H1 (cell line): ENCODE measurements around the gene MAPK8IP3. TPM values are rescaled to one million over a fixed set of nuclear protein-coding genes. Genes with fewer than 3 reads are reported as not detected.

ENCODE experiments used
- CTCF ChIA-PET: fragments of 300-600 bp; sonication (Branson Sonifier 250); formaldehyde crosslinking; loops from one replicate; lab custom pipeline; 2021; ENCODE audit not compliant: partially characterized antibody; lab: Charles Lee
- POLR2A ChIA-PET: fragments of 300-600 bp; sonication (Branson Sonifier 250); formaldehyde crosslinking; loops from one replicate; lab custom pipeline; 2021; ENCODE audit warnings: inconsistent platforms; ENCODE audit not compliant: partially characterized antibody; lab: Charles Lee
- DNase-seq, 2 experiments: peaks; one replicate each; pipeline versions ENCODE4 v3.0.0 to v3.0.0-alpha.2; 2010 to 2022; ENCODE audit warnings: low spot score in 2 of 2, low read depth in 1 of 2, mixed read lengths in 1 of 2
- FAIRE-seq: peaks from 2 replicates; lab custom pipeline; 2011; peaks lifted over from hg19 to GRCh38; lab: Jason Lieb, UNC
- H2AFZ ChIP-seq: 2 replicates; pipeline ENCODE4 v1.8.1; 2012; ENCODE audit warnings: low read length, inconsistent platforms
- H2AK5ac ChIP-seq: 2 replicates; pipeline ENCODE4 v1.6.1; 2013; ENCODE audit warnings: low read depth, low read length
- H2BK120ac ChIP-seq: replicated peaks from 2 replicates; pipeline ENCODE3; 2013; ENCODE audit warnings: low read depth, low read length, inconsistent platforms
- H2BK12ac ChIP-seq: 2 replicates; pipeline ENCODE4 v1.6.1; 2013; ENCODE audit warnings: low read depth, low read length
- H2BK15ac ChIP-seq: 2 replicates; pipeline ENCODE4 v1.6.1; 2013; ENCODE audit warnings: low read length
- H2BK20ac ChIP-seq: 2 replicates; pipeline ENCODE4 v1.6.1; 2013; ENCODE audit warnings: low read length
- H2BK5ac ChIP-seq: 2 replicates; pipeline ENCODE4 v1.6.1; 2013; ENCODE audit warnings: low read depth, low read length
- H3K14ac ChIP-seq: 2 replicates; pipeline ENCODE4 v1.6.1; 2013; ENCODE audit warnings: inconsistent platforms; ENCODE audit not compliant: insufficient read length
- H3K18ac ChIP-seq: 2 replicates; pipeline ENCODE4 v1.6.1; 2013; ENCODE audit warnings: low read length; ENCODE audit errors: extremely low read depth
- H3K23ac ChIP-seq: 2 replicates; pipeline ENCODE4 v1.6.1; 2013; ENCODE audit warnings: inconsistent platforms; ENCODE audit not compliant: insufficient read length
- H3K23me2 ChIP-seq: 2 replicates; pipeline ENCODE4 v1.6.1; 2013; ENCODE audit warnings: low read depth, low read length
- H3K27ac ChIP-seq: 2 replicates; pipeline ENCODE4 v1.6.1; 2011; ENCODE audit warnings: low read depth, low read length, inconsistent platforms
- H3K27me3 ChIP-seq, 4 experiments: replicated peaks in 1 of 4; 1 replicate in 1 of 4; 2 replicates in 3 of 4; pipeline versions ENCODE4 v1.6.1 to v1.8.1; 2011 to 2013; ENCODE audit warnings: low read length in 3 of 4, mild to moderate bottlenecking in 3 of 4, inconsistent platforms in 2 of 4, mixed read lengths in 2 of 4, moderate library complexity in 1 of 4; ENCODE audit not compliant: control insufficient read depth in 3 of 4, insufficient read depth in 3 of 4; ENCODE audit errors: extremely low read depth in 1 of 4
- H3K36me3 ChIP-seq, 4 experiments: 2 replicates each; pipeline versions ENCODE4 v1.6.1 to v1.8.1; 2011 to 2013; ENCODE audit warnings: mild to moderate bottlenecking in 4 of 4, low read length in 3 of 4, moderate library complexity in 2 of 4, control low read depth in 1 of 4, inconsistent platforms in 1 of 4; ENCODE audit not compliant: insufficient read depth in 4 of 4, control insufficient read depth in 2 of 4
- H3K4ac ChIP-seq: replicated peaks from 2 replicates; pipeline ENCODE3; 2013; ENCODE audit warnings: low read length, low read depth, mixed read lengths, inconsistent platforms; ENCODE audit not compliant: insufficient read length
- H3K4me1 ChIP-seq, 4 experiments: replicated peaks in 1 of 4; 1 replicate in 1 of 4; 2 replicates in 3 of 4; pipeline versions ENCODE4 v1.6.1 to v1.8.1; 2011 to 2013; ENCODE audit warnings: low read length in 3 of 4, inconsistent platforms in 2 of 4, mixed read lengths in 1 of 4; ENCODE audit not compliant: insufficient read depth in 4 of 4, control insufficient read depth in 3 of 4
- H3K4me2 ChIP-seq, 2 experiments: 2 replicates each; pipeline versions ENCODE4 v1.6.1 to v1.8.1; 2011 to 2013; ENCODE audit warnings: low read depth in 2 of 2, low read length in 2 of 2, control low read depth in 1 of 2, inconsistent platforms in 1 of 2, mild to moderate bottlenecking in 1 of 2; ENCODE audit not compliant: insufficient read depth in 1 of 2
- H3K4me3 ChIP-seq, 4 experiments: fragments of 200-600, 300-600 bp in 1 of 4; sonication (generic), shearing (Covaris generic), sonication (Bioruptor Twin) in 1 of 4; 2 replicates each; pipeline versions ENCODE4 v1.5.1 to v1.8.1; 2011 to 2016; ENCODE audit warnings: low read length in 4 of 4, low read depth in 3 of 4, control low read depth in 2 of 4, inconsistent platforms in 2 of 4, mild to moderate bottlenecking in 2 of 4, mixed read lengths in 1 of 4, moderate library complexity in 1 of 4; ENCODE audit not compliant: insufficient read depth in 2 of 4; ENCODE audit errors: extremely low read depth in 1 of 4
- H3K56ac ChIP-seq: replicated peaks from 2 replicates; pipeline ENCODE3; 2013; ENCODE audit warnings: low read depth, mild to moderate bottlenecking, mixed read lengths, low read length, inconsistent platforms; ENCODE audit not compliant: insufficient read length
- H3K79me1 ChIP-seq: 2 replicates; pipeline ENCODE4 v1.6.1; 2013; ENCODE audit warnings: low read depth, low read length, control low read depth
- H3K79me2 ChIP-seq, 2 experiments: 2 replicates each; pipeline versions ENCODE4 v1.6.1 to v1.8.1; 2012 to 2013; ENCODE audit warnings: low read length in 2 of 2, mild to moderate bottlenecking in 2 of 2, inconsistent platforms in 1 of 2; ENCODE audit not compliant: insufficient read depth in 2 of 2, control insufficient read depth in 1 of 2
- H3K9ac ChIP-seq, 4 experiments: replicated peaks in 1 of 4; 1 replicate in 1 of 4; 2 replicates in 3 of 4; pipeline versions ENCODE4 v1.6.1 to v1.8.1; 2011 to 2013; ENCODE audit warnings: low read depth in 3 of 4, low read length in 3 of 4, control low read depth in 2 of 4, mild to moderate bottlenecking in 2 of 4, moderate library complexity in 2 of 4, inconsistent platforms in 1 of 4; ENCODE audit errors: extremely low read depth in 1 of 4
- H3K9me3 ChIP-seq, 2 experiments: 2 replicates each; pipeline versions ENCODE4 v1.6.1 to v1.8.1; 2012 to 2013; ENCODE audit warnings: mild to moderate bottlenecking in 2 of 2, moderate library complexity in 2 of 2, control low read depth in 1 of 2, inconsistent platforms in 1 of 2, low read depth in 1 of 2, low read length in 1 of 2, mixed read lengths in 1 of 2; ENCODE audit not compliant: insufficient read depth in 2 of 2
- H4K20me1 ChIP-seq, 2 experiments: replicated peaks in 1 of 2; 2 replicates each; pipeline versions ENCODE3 to v1.8.1; 2011 to 2013; ENCODE audit warnings: inconsistent platforms in 2 of 2, low read length in 2 of 2, mild to moderate bottlenecking in 1 of 2; ENCODE audit not compliant: insufficient read depth in 2 of 2, control insufficient read depth in 1 of 2
- H4K5ac ChIP-seq: 2 replicates; pipeline ENCODE4 v1.6.1; 2013; ENCODE audit warnings: low read length, low read depth, mixed read lengths, inconsistent platforms; ENCODE audit not compliant: insufficient read length
- H4K8ac ChIP-seq: 2 replicates; pipeline ENCODE4 v1.8.0; 2013; ENCODE audit warnings: mild to moderate bottlenecking, moderate library complexity, low read length, inconsistent platforms; ENCODE audit not compliant: insufficient read depth; ENCODE audit errors: extremely low read depth
- H4K91ac ChIP-seq: replicated peaks from 2 replicates; pipeline ENCODE3; 2013; ENCODE audit warnings: low read length, mixed read lengths, inconsistent platforms; ENCODE audit not compliant: insufficient read length
- ASH2L ChIP-seq: fragments of 200-600, 300-600 bp; sonication (generic); IDR thresholded peaks from one replicate; pipeline ENCODE4 v1.7.1; 2017; ENCODE audit warnings: low read length
- BCL11A ChIP-seq, 2 experiments: IDR thresholded peaks; one replicate each; pipeline ENCODE4 v1.6.1; 2011; ENCODE audit warnings: low read depth in 2 of 2, low read length in 2 of 2, mild to moderate bottlenecking in 2 of 2
- CHD2 ChIP-seq: IDR thresholded peaks from 2 replicates; pipeline ENCODE4 v1.6.1; 2012; ENCODE audit warnings: low read length, improper control_type of control experiment
- EP300 ChIP-seq, 2 experiments: IDR thresholded peaks; 1 replicate in 1 of 2; 2 replicates in 1 of 2; pipeline ENCODE4 v1.6.1; 2011 to 2012; ENCODE audit warnings: low read depth in 2 of 2, low read length in 2 of 2, mild to moderate bottlenecking in 2 of 2, borderline replicate concordance in 1 of 2, inconsistent platforms in 1 of 2, moderate library complexity in 1 of 2
- GABPA ChIP-seq: IDR thresholded peaks from 2 replicates; pipeline ENCODE4 v1.6.1; 2011; ENCODE audit warnings: mild to moderate bottlenecking, low read length, moderate library complexity, borderline replicate concordance; ENCODE audit not compliant: insufficient read depth
- HDAC6 ChIP-seq: IDR thresholded peaks from one replicate; pipeline ENCODE4 v1.7.1; 2012; ENCODE audit warnings: low read depth, mild to moderate bottlenecking, inconsistent platforms, low read length, moderate library complexity
- JUND ChIP-seq: IDR thresholded peaks from 2 replicates; pipeline ENCODE4 v1.6.1; 2011; ENCODE audit warnings: mild to moderate bottlenecking, improper control_type of control experiment, low read length
- POLR2A ChIP-seq, 2 experiments: IDR thresholded peaks; 1 replicate in 1 of 2; 2 replicates in 1 of 2; pipeline ENCODE4 v1.6.1; 2011; ENCODE audit warnings: low read depth in 2 of 2, low read length in 2 of 2, mild to moderate bottlenecking in 2 of 2; ENCODE audit errors: control extremely low read depth in 1 of 2
- POLR2AphosphoS5 ChIP-seq: IDR thresholded peaks from 2 replicates; pipeline ENCODE4 v1.6.1; 2011; ENCODE audit warnings: low read depth, low read length
- POU5F1 ChIP-seq: IDR thresholded peaks from 2 replicates; pipeline ENCODE4 v1.6.1; 2011; ENCODE audit warnings: low read depth, mild to moderate bottlenecking, low read length, moderate library complexity
- RFX5 ChIP-seq: IDR thresholded peaks from 2 replicates; pipeline ENCODE4 v1.6.1; 2011; ENCODE audit warnings: low read depth, low read length, improper control_type of control experiment, borderline replicate concordance
- SIRT6 ChIP-seq: IDR thresholded peaks from one replicate; pipeline ENCODE4 v1.7.1; 2012; ENCODE audit warnings: low read length, inconsistent platforms
- SP2 ChIP-seq: IDR thresholded peaks from 2 replicates; pipeline ENCODE4 v1.6.1; 2012; ENCODE audit warnings: mild to moderate bottlenecking, low read length, inconsistent platforms
- TAF1 ChIP-seq: IDR thresholded peaks from 2 replicates; pipeline ENCODE4 v1.6.1; 2011; ENCODE audit warnings: mild to moderate bottlenecking, low read depth, low read length
- TAF7 ChIP-seq: optimal IDR thresholded peaks from 2 replicates; pipeline ENCODE3; 2011; ENCODE audit warnings: low read depth, mild to moderate bottlenecking, inconsistent platforms, low read length, moderate library complexity, borderline replicate concordance
- TEAD4 ChIP-seq: IDR thresholded peaks from 2 replicates; pipeline ENCODE4 v1.6.1; 2012; ENCODE audit warnings: low read depth, low read length, inconsistent platforms, mixed read lengths
- WGBS, 2 experiments: shearing (Covaris generic) in 1 of 2; methylation state at CpG; one replicate each; pipeline versions ENCODE4 v1.1.6 to v1.1.7; 2013 to 2015; ENCODE audit warnings: low lambda C conversion rate in 2 of 2, mixed read lengths in 2 of 2, inconsistent platforms in 1 of 2, low coverage in 1 of 2, missing lambda C conversion rate in 1 of 2; ENCODE audit not compliant: insufficient replicate concordance in 2 of 2, insufficient coverage in 1 of 2, insufficient read length in 1 of 2; ENCODE audit errors: extremely low coverage in 1 of 2, missing lambda C conversion rate in 1 of 2; 5-methylcytosine and 5-hydroxymethylcytosine counted together
- polyA plus RNA-seq, 7 experiments: library from polyadenylated mRNA; depleted of rRNA in 3 of 7; stranded (reverse) in 5 of 7; unstranded in 2 of 7; fragments of >200 nt in 5 of 7; fragments of 200-250 nt in 2 of 7; gene quantifications; 1 replicate in 5 of 7; 2 replicates in 1 of 7; 4 replicates in 1 of 7; pipeline versions ENCODE4 v1.2.1 to v1.2.3, GENCODE V29; 2011 to 2013; ENCODE audit warnings: missing spikeins in 2 of 7, mixed read lengths in 2 of 7
- total RNA-seq: library from RNA; stranded (reverse); fragmentation: NEBNext Ultra II Directional; extraction: Animal tissue kit (Norgen Biotek cat#: 25700); gene quantifications from 2 replicates; pipeline ENCODE4 v1.2.1, GENCODE V29; 2021

The MAPK8IP3 gene
- total and polyA plus RNA-seq, 2 of the 8 experiments (the other 6 are each of a cell fraction or from before 2014, with no cell fraction given): 16.9 to 43.4 TPM

GRCh38 chr16:1690810-1691209 lies 15.2 kb upstream of the MAPK8IP3 start:
- ChIA-PET CTCF (interaction anchor here (0.7 to 1.6 kb wide), 6 partner anchors 9 to 74 kb away, joined by 3 to 7 read pairs (median 4); no protein-coding TSS in a partner anchor), POLR2A (interaction anchor here (0.5 to 2.4 kb wide), 4 partner anchors 10 to 20 kb away, joined by 3 to 7 read pairs (median 6); partner anchors contain the start of gene MAPK8IP3)
- Histone ChIP-seq H3K27ac (no peak overlapping the region), H3K14ac (no peak overlapping the region), H2BK12ac (no peak overlapping the region), H3K4me1 (no peaks in the 10 kb centered on the region), H4K5ac (no peak overlapping the region), H2BK5ac (no peak overlapping the region), H4K20me1 (peaks cover 28 to 31% of the 10 kb centered on the region in 2 experiments), H4K8ac (no peak overlapping the region), H3K36me3 (peaks cover 33 to 77% (median 72%) of the 10 kb centered on the region in 4 experiments), H3K9me3 (no peaks in the 10 kb centered on the region), H2AFZ (no peak overlapping the region), H2BK20ac (no peak overlapping the region), H3K4me2 (no peak overlapping the region), H3K27me3 (no peaks in the 10 kb centered on the region), H3K9ac (no peak overlapping the region), H3K4me3 (no peak overlapping the region), H4K91ac (no peak overlapping the region), H3K23ac (no peak overlapping the region), H3K18ac (no peak overlapping the region), H3K79me1 (peaks cover 13% of the 10 kb centered on the region), H2AK5ac (no peak overlapping the region), H2BK120ac (no peak overlapping the region), H3K23me2 (no peaks in the 10 kb centered on the region; the same call in 1 of the 2 replicates), H3K79me2 (peaks cover 16 to 83% of the 10 kb centered on the region in 2 experiments), H2BK15ac (no peak overlapping the region), H3K4ac (no peak overlapping the region), H3K56ac (no peak overlapping the region)
- WGBS, 2 experiments: 92% methylated on average over 1 of the region's 1 CpG; no CpG with 5 or more reads in 1 of the 2 experiments
- no peak for DNase-seq
- FAIRE-seq: no peak
- TF ChIP-seq BCL11A (IDR thresholded peaks at IDR 0.05; ENCODE audit: low read depth in 2 of 2, low read length in 2 of 2) (no peak), RFX5 (no peak), GABPA (no peak), TEAD4 (no peak), POU5F1 (no peak), TAF1 (no peak), JUND (no peak), CHD2 (no peak), POLR2A (IDR thresholded peaks at IDR 0.05; ENCODE audit: control extremely low read depth in 1 of 2, low read depth in 2 of 2, low read length in 2 of 2) (no peak), POLR2AphosphoS5 (no peak), ASH2L (no peak), TAF7 (no peak), HDAC6 (no peak), EP300 (IDR thresholded peaks at IDR 0.05; ENCODE audit: borderline replicate concordance in 1 of 2, low read depth in 2 of 2, low read length in 2 of 2) (no peak), SP2 (no peak), SIRT6 (no peak)
